Transverse colon (tissue), 3 donors: ENCODE measurements around the gene DMRTB1.

Experiments used
- CTCF ChIP-seq, 5 experiments: fragments of 200-600 bp in 3 of 5; fragments of 450-650 bp in 2 of 5; sonication (generic) in 3 of 5; IDR thresholded peaks; 1 replicate in 2 of 5; 2 replicates in 3 of 5; pipeline ENCODE4 v1.5.1; 2016 to 2017; ENCODE audit warnings: antibody characterized with exemption in 5 of 5, inconsistent platforms in 3 of 5, mild to moderate bottlenecking in 2 of 5, moderate library complexity in 1 of 5
- POLR2A ChIP-seq: fragments of 450-650 bp; IDR thresholded peaks from one replicate; pipeline ENCODE4 v1.6.1; 2016; ENCODE audit warnings: antibody characterized with exemption, mild to moderate bottlenecking, moderate library complexity

DNA sequence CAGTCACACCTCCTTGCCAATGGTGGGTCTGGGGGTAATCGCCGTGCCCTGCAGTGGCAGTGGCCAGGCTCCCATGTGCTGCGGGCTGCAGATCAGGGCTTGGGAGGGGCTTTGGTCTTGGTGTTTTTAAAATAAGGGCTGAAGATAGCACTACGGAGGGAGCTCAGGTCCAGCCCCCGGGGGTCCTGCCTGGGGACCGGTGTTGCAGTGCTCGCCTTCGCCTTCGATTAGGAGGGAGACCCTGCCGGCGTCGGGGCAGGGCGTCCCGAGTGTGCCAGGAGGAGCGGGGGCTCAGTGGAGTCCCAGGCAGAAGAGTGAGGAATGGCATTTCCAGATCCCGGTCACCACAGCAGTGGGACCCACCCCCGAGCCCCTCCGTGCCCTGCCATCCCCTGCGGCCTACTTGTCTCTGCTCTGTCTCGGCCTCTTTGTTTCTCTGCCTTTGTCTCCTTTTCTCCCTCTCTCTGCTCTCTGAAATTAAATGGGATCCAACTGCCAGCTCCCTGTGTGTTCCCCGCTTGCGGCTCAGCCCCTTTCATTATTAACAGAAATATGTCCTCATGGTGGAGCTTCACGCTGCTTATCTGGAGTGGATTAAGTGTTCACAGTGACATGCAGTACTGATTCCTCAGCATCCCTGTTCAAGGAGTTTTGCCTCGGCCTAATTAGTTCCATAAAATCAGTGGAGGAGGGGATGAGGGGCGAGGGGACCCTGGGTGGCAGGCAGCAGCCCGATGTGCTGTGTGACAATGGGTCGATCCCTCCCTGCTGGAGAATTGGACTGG is 44.4 kb downstream of the DMRTB1 start:
- TF ChIP-seq CTCF (IDR thresholded peaks at IDR 0.05) (no peak), POLR2A (no peak)
